ENCODE data around the gene FAM24B. TPM values are rescaled to one million over a fixed set of nuclear protein-coding genes. Genes with fewer than 3 reads are reported as not detected.

Gene FAM24B
- total and polyA plus RNA-seq, 4 donors: 0.21 to 2.0 (median 0.84) TPM; not detected in 1

DNA sequence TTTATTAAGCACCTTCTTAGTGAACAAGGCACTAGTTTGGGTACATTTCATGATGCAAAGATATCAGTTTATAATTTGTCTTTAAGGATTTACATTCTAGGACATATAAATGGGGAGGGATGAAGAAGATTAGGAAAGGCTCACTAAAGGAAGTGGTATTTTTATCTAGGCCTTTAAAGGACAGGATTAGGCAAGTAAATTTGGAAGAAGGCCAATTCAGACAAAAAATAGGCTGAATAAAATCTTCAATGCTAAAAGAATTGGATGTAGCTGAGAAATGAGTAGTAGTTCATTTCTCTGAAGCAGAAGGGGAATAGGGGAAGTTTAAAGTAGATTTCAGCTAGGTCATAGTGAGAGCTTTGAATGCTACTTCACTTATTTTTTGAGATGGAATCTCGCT lies 4.8 kb upstream of the FAM24B start:
- Histone ChIP-seq H3K36me3 (ENCODE audit: control insufficient read depth in 4 of 4, insufficient read depth in 3 of 4, low read depth in 1 of 4, low read length in 3 of 4) (no peaks in the 10 kb centered on the region), H3K27ac (ENCODE audit: low read depth in 1 of 2, low read length in 2 of 2) (no peak overlapping the region), H3K9ac (ENCODE audit: low read depth in 1 of 2, low read length in 2 of 2) (no peak overlapping the region), H3K27me3 (ENCODE audit: control insufficient read depth in 4 of 4, insufficient read depth in 4 of 4, low read length in 3 of 4) (no peaks in the 10 kb centered on the region), H3K4me3 (ENCODE audit: low read depth in 1 of 3, low read length in 3 of 3) (no peak overlapping the region), H3K4me1 (ENCODE audit: control insufficient read depth in 4 of 4, insufficient read depth in 4 of 4, low read length in 3 of 4) (peaks cover 5 to 12% (median 9%) of the 10 kb centered on the region in 4 donors), H3K9me3 (ENCODE audit: control insufficient read depth in 4 of 4, low read length in 3 of 4) (no peaks in the 10 kb centered on the region)
- TF ChIP-seq FOXA1 (IDR thresholded peaks at IDR 0.05): no peak
- 93% methylated on average over 1 of the region's 1 CpG for WGBS
- DNase-seq (ENCODE audit: low spot score): no peak

GRCh38 chr10:122882766-122883165 lies 3.4 kb upstream of the FAM24B start:
- no peak for DNase-seq (ENCODE audit: low spot score)
- Histone ChIP-seq H3K27me3 (ENCODE audit: control insufficient read depth in 4 of 4, insufficient read depth in 4 of 4, low read length in 3 of 4) (no peaks in the 10 kb centered on the region), H3K4me1 (ENCODE audit: control insufficient read depth in 4 of 4, insufficient read depth in 4 of 4, low read length in 3 of 4) (peaks cover 5 to 16% (median 11%) of the 10 kb centered on the region in 4 donors), H3K9ac (ENCODE audit: low read depth in 1 of 2, low read length in 2 of 2) (no peak overlapping the region), H3K36me3 (ENCODE audit: control insufficient read depth in 4 of 4, insufficient read depth in 3 of 4, low read depth in 1 of 4, low read length in 3 of 4) (no peaks in the 10 kb centered on the region), H3K9me3 (ENCODE audit: control insufficient read depth in 4 of 4, low read length in 3 of 4) (no peaks in the 10 kb centered on the region), H3K4me3 (ENCODE audit: low read depth in 1 of 3, low read length in 3 of 3) (no peak overlapping the region), H3K27ac (ENCODE audit: low read depth in 1 of 2, low read length in 2 of 2) (no peak overlapping the region)
- TF ChIP-seq RAD21 (IDR thresholded peaks at IDR 0.05) (no peak), GABPA (IDR thresholded peaks at IDR 0.05 in 1 of 2, conservative IDR thresholded peaks at IDR 0.05 in 1 of 2) (no peak), REST (IDR thresholded peaks at IDR 0.05) (no peak), ZBTB33 (IDR thresholded peaks at IDR 0.05) (no peak), MAX (IDR thresholded peaks at IDR 0.05) (no peak), RXRA (IDR thresholded peaks at IDR 0.05) (no peak), EGR1 (IDR thresholded peaks at IDR 0.05; ENCODE audit: low read depth in 2 of 2) (no peak), YY1 (IDR thresholded peaks at IDR 0.05) (no peak), SP1 (IDR thresholded peaks at IDR 0.05) (no peak), NR2F2 (IDR thresholded peaks at IDR 0.05) (no peak), FOXA1 (IDR thresholded peaks at IDR 0.05) (no peak), TAF1 (conservative IDR thresholded peaks at IDR 0.05) (no peak), JUND (IDR thresholded peaks at IDR 0.05) (no peak), CTCF (IDR thresholded peaks at IDR 0.05; ENCODE audit: low read depth, low read length, missing input control) (no peak)
- TF ChIP-seq, protein P1, sequence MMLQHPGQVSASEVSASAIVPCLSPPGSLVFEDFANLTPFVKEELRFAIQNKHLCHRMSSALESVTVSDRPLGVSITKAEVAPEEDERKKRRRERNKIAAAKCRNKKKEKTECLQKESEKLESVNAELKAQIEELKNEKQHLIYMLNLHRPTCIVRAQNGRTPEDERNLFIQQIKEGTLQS (IDR thresholded peaks at IDR 0.05): no peak

Measured in liver (tissue), 9 donors.